ENCODE results near the gene GNAI2.
"Not testable (repeated sequence)": the region's sequence is repeated elsewhere in the genome, so short reads cannot be mapped to it uniquely, and the experiment has no call there.

The GNAI2 gene

GRCh38 chr3:50208677-50209344 is 27.2 kb upstream of the GNAI2 start:
- H3K9me3 ChIP-seq (ENCODE audit: control insufficient read depth, insufficient read depth, low read length): no peaks in the 10 kb centered on the region
- no peak overlapping the region for H3K4me3 ChIP-seq (ENCODE audit: low read depth, low read length)
- H3K36me3 ChIP-seq (ENCODE audit: control insufficient read depth, insufficient read depth, low read length): no peaks in the 10 kb centered on the region
- H3K4me1 ChIP-seq (ENCODE audit: control insufficient read depth, insufficient read depth, low read length): peaks cover 2% of the 10 kb centered on the region
- H3K27me3 ChIP-seq (ENCODE audit: control insufficient read depth, insufficient read depth, low read length): peaks cover 16% of the 10 kb centered on the region
- peak overlapping the region; percentile 16 for H3K9ac ChIP-seq (ENCODE audit: low read depth, low read length)

- no peaks in the 10 kb centered on the region for H3K36me3 ChIP-seq (ENCODE audit: control insufficient read depth, insufficient read depth, low read length)
- H3K4me1 ChIP-seq (ENCODE audit: control insufficient read depth, insufficient read depth, low read length): peaks cover 2% of the 10 kb centered on the region
- no peak overlapping the region for H3K9ac ChIP-seq (ENCODE audit: low read depth, low read length)
- no peak overlapping the region for H3K4me3 ChIP-seq (ENCODE audit: low read depth, low read length)
- peaks cover 10% of the 10 kb centered on the region for H3K27me3 ChIP-seq (ENCODE audit: control insufficient read depth, insufficient read depth, low read length)
- H3K9me3 ChIP-seq (ENCODE audit: control insufficient read depth, insufficient read depth, low read length): no peaks in the 10 kb centered on the region
These were observed 25.9 kb upstream of the GNAI2 start for GRCh38 chr3:50210176-50210509.

- Histone ChIP-seq H3K9ac (ENCODE audit: low read depth, low read length) (no peak overlapping the region), H3K36me3 (ENCODE audit: control insufficient read depth, insufficient read depth, low read length) (no peaks in the 10 kb centered on the region), H3K4me3 (ENCODE audit: low read depth, low read length) (no peak overlapping the region), H3K9me3 (ENCODE audit: control insufficient read depth, insufficient read depth, low read length) (no peaks in the 10 kb centered on the region), H3K27me3 (ENCODE audit: control insufficient read depth, insufficient read depth, low read length) (peaks cover 10% of the 10 kb centered on the region), H3K4me1 (ENCODE audit: control insufficient read depth, insufficient read depth, low read length) (peaks cover 2% of the 10 kb centered on the region)
These were observed 25.3 kb upstream of the GNAI2 start for GRCh38 chr3:50210510-50211367.

- not testable (repeated sequence) for H3K9ac ChIP-seq (ENCODE audit: low read depth, low read length); H3K4me3 ChIP-seq (ENCODE audit: low read depth, low read length); H3K4me1 ChIP-seq (ENCODE audit: control insufficient read depth, insufficient read depth, low read length); H3K9me3 ChIP-seq (ENCODE audit: control insufficient read depth, insufficient read depth, low read length); H3K27me3 ChIP-seq (ENCODE audit: control insufficient read depth, insufficient read depth, low read length); H3K36me3 ChIP-seq (ENCODE audit: control insufficient read depth, insufficient read depth, low read length)
These were observed 24.7 kb upstream of the GNAI2 start for GRCh38 chr3:50211368-50211717.

GRCh38 chr3:50211930-50212329 is 24.1 kb upstream of the GNAI2 start:
- no peak overlapping the region for H3K4me3 ChIP-seq (ENCODE audit: low read depth, low read length)
- H3K9ac ChIP-seq (ENCODE audit: low read depth, low read length): peak overlapping the region; percentile 5
- H3K27me3 ChIP-seq (ENCODE audit: control insufficient read depth, insufficient read depth, low read length): peaks cover under 1% of the 10 kb centered on the region
- H3K9me3 ChIP-seq (ENCODE audit: control insufficient read depth, insufficient read depth, low read length): no peaks in the 10 kb centered on the region
- peaks cover 2% of the 10 kb centered on the region for H3K4me1 ChIP-seq (ENCODE audit: control insufficient read depth, insufficient read depth, low read length)
- H3K36me3 ChIP-seq (ENCODE audit: control insufficient read depth, insufficient read depth, low read length): no peaks in the 10 kb centered on the region

- H3K27me3 ChIP-seq (ENCODE audit: control insufficient read depth, insufficient read depth, low read length): no peaks in the 10 kb centered on the region
- no peaks in the 10 kb centered on the region for H3K36me3 ChIP-seq (ENCODE audit: control insufficient read depth, insufficient read depth, low read length)
- H3K4me1 ChIP-seq (ENCODE audit: control insufficient read depth, insufficient read depth, low read length): peaks cover 2% of the 10 kb centered on the region
- H3K9ac ChIP-seq (ENCODE audit: low read depth, low read length): peak overlapping the region; percentile 5
- H3K4me3 ChIP-seq (ENCODE audit: low read depth, low read length): no peak overlapping the region
- H3K9me3 ChIP-seq (ENCODE audit: control insufficient read depth, insufficient read depth, low read length): no peaks in the 10 kb centered on the region
These were observed 23.5 kb upstream of the GNAI2 start for GRCh38 chr3:50212502-50212901.

GRCh38 chr3:50212971-50213370 is 23.0 kb upstream of the GNAI2 start:
- Histone ChIP-seq H3K9me3 (ENCODE audit: control insufficient read depth, insufficient read depth, low read length) (no peaks in the 10 kb centered on the region), H3K4me1 (ENCODE audit: control insufficient read depth, insufficient read depth, low read length) (peaks cover 2% of the 10 kb centered on the region), H3K9ac (ENCODE audit: low read depth, low read length) (no peak overlapping the region), H3K4me3 (ENCODE audit: low read depth, low read length) (no peak overlapping the region), H3K27me3 (ENCODE audit: control insufficient read depth, insufficient read depth, low read length) (no peaks in the 10 kb centered on the region), H3K36me3 (ENCODE audit: control insufficient read depth, insufficient read depth, low read length) (no peaks in the 10 kb centered on the region)

- Histone ChIP-seq H3K36me3 (ENCODE audit: control insufficient read depth, insufficient read depth, low read length) (no peaks in the 10 kb centered on the region), H3K9ac (ENCODE audit: low read depth, low read length) (no peak overlapping the region), H3K4me1 (ENCODE audit: control insufficient read depth, insufficient read depth, low read length) (peaks cover 2% of the 10 kb centered on the region), H3K27me3 (ENCODE audit: control insufficient read depth, insufficient read depth, low read length) (no peaks in the 10 kb centered on the region), H3K4me3 (ENCODE audit: low read depth, low read length) (no peak overlapping the region), H3K9me3 (ENCODE audit: control insufficient read depth, insufficient read depth, low read length) (no peaks in the 10 kb centered on the region)
These were observed 22.6 kb upstream of the GNAI2 start for GRCh38 chr3:50213373-50213772.

GRCh38 chr3:50214824-50215223 is 21.2 kb upstream of the GNAI2 start:
- H3K4me1 ChIP-seq (ENCODE audit: control insufficient read depth, insufficient read depth, low read length): peaks cover 2% of the 10 kb centered on the region
- H3K9ac ChIP-seq (ENCODE audit: low read depth, low read length): no peak overlapping the region
- no peaks in the 10 kb centered on the region for H3K9me3 ChIP-seq (ENCODE audit: control insufficient read depth, insufficient read depth, low read length)
- H3K27me3 ChIP-seq (ENCODE audit: control insufficient read depth, insufficient read depth, low read length): no peaks in the 10 kb centered on the region
- H3K36me3 ChIP-seq (ENCODE audit: control insufficient read depth, insufficient read depth, low read length): no peaks in the 10 kb centered on the region
- H3K4me3 ChIP-seq (ENCODE audit: low read depth, low read length): no peak overlapping the region

GRCh38 chr3:50215529-50215928 is 20.5 kb upstream of the GNAI2 start:
- Histone ChIP-seq H3K4me3 (ENCODE audit: low read depth, low read length) (no peak overlapping the region), H3K27me3 (ENCODE audit: control insufficient read depth, insufficient read depth, low read length) (no peaks in the 10 kb centered on the region), H3K4me1 (ENCODE audit: control insufficient read depth, insufficient read depth, low read length) (peaks cover 2% of the 10 kb centered on the region), H3K9me3 (ENCODE audit: control insufficient read depth, insufficient read depth, low read length) (no peaks in the 10 kb centered on the region), H3K36me3 (ENCODE audit: control insufficient read depth, insufficient read depth, low read length) (no peaks in the 10 kb centered on the region), H3K9ac (ENCODE audit: low read depth, low read length) (no peak overlapping the region)

GRCh38 chr3:50217681-50218080 is 18.3 kb upstream of the GNAI2 start:
- Histone ChIP-seq H3K9ac (ENCODE audit: low read depth, low read length) (no peak overlapping the region), H3K27me3 (ENCODE audit: control insufficient read depth, insufficient read depth, low read length) (no peaks in the 10 kb centered on the region), H3K9me3 (ENCODE audit: control insufficient read depth, insufficient read depth, low read length) (no peaks in the 10 kb centered on the region), H3K4me3 (ENCODE audit: low read depth, low read length) (no peak overlapping the region), H3K36me3 (ENCODE audit: control insufficient read depth, insufficient read depth, low read length) (no peaks in the 10 kb centered on the region), H3K4me1 (ENCODE audit: control insufficient read depth, insufficient read depth, low read length) (no peaks in the 10 kb centered on the region)

- H3K4me3 ChIP-seq (ENCODE audit: low read depth, low read length): no peak overlapping the region
- H3K36me3 ChIP-seq (ENCODE audit: control insufficient read depth, insufficient read depth, low read length): no peaks in the 10 kb centered on the region
- H3K27me3 ChIP-seq (ENCODE audit: control insufficient read depth, insufficient read depth, low read length): no peaks in the 10 kb centered on the region
- peak overlapping the region; percentile 37 for H3K9ac ChIP-seq (ENCODE audit: low read depth, low read length)
- no peaks in the 10 kb centered on the region for H3K4me1 ChIP-seq (ENCODE audit: control insufficient read depth, insufficient read depth, low read length)
- H3K9me3 ChIP-seq (ENCODE audit: control insufficient read depth, insufficient read depth, low read length): no peaks in the 10 kb centered on the region
These were observed 17.6 kb upstream of the GNAI2 start for GRCh38 chr3:50218448-50218847.

All from iPS-15b (cell line).